Testis (tissue), 3 donors: Measurements from ENCODE around the gene MEGF6. TPM values are rescaled to one million over a fixed set of nuclear protein-coding genes. Genes with fewer than 3 reads are reported as not detected.

ENCODE experiments used
- DNase-seq: peaks from one replicate; pipeline ENCODE4 v3.0.0-alpha.2; 2019
- H3K27ac ChIP-seq, 2 donors: fragments of 200-600 bp; sonication (generic); one replicate each; pipeline ENCODE4 v1.5.1; 2019
- H3K27me3 ChIP-seq: fragments of 200-600 bp; sonication (generic); one replicate; pipeline ENCODE4 v1.5.1; 2019
- H3K36me3 ChIP-seq: fragments of 200-600 bp; sonication (generic); one replicate; pipeline ENCODE4 v1.5.1; 2017; ENCODE audit warnings: low read depth; ENCODE audit errors: missing control alignments
- H3K4me1 ChIP-seq: fragments of 200-600 bp; sonication (generic); one replicate; pipeline ENCODE4 v1.5.1; 2019
- H3K4me3 ChIP-seq, 2 donors: fragments of 200-600 bp; sonication (generic); one replicate each; pipeline ENCODE4 v1.5.1; 2017 to 2019
- H3K9me3 ChIP-seq: fragments of 200-600 bp; sonication (generic); one replicate; pipeline ENCODE4 v1.5.1; 2017
- CTCF ChIP-seq, 3 experiments: fragments of 450-650 bp in 2 of 3; fragments of 200-600 bp in 1 of 3; sonication (generic) in 1 of 3; IDR thresholded peaks; one replicate each; pipeline ENCODE4 v1.5.1; 2016 to 2019; ENCODE audit warnings: antibody characterized with exemption in 3 of 3, mild to moderate bottlenecking in 2 of 3, moderate library complexity in 1 of 3
- POLR2A ChIP-seq: fragments of 450-650 bp; IDR thresholded peaks from one replicate; pipeline ENCODE4 v1.6.1; 2017; ENCODE audit warnings: antibody characterized with exemption, mild to moderate bottlenecking, moderate library complexity
- WGBS, 2 donors: methylation state at CpG; one replicate each; pipeline ENCODE4 v1.1.5; 2018; 5-methylcytosine and 5-hydroxymethylcytosine counted together
- intact Hi-C: fragments of 100-400 bp; cut with DNase I; formaldehyde crosslinking; loops from one replicate; pipeline ENCODE4 v1.15.1; 2023; ENCODE audit warnings: low total_unique reads
- polyA plus RNA-seq: library from polyadenylated mRNA; stranded (reverse); fragments of 350-450 nt; fragmentation: Illumina TruSeq; extraction: RNeasy Lipid Tissue Mini Kit (QIAGEN cat#74804); gene quantifications from one replicate; pipeline ENCODE4 v1.2.3, GENCODE V29; 2014; ENCODE audit warnings: low read depth, low replicate concordance; ENCODE audit not compliant: insufficient read depth
- total RNA-seq, 2 donors: library from RNA; depleted of rRNA; stranded (reverse); fragments of >200 nt; gene quantifications; one replicate each; pipeline ENCODE4 v1.2.3, GENCODE V29; 2016

MEGF6 gene
- total and polyA plus RNA-seq, 3 donors from 2014 or later = 9.0 to 26.4 (median 16.1) TPM

- Histone ChIP-seq H3K4me3 (no peak overlapping the region), H3K27ac (no peak overlapping the region), H3K9me3 (no peaks in the 10 kb centered on the region), H3K27me3 (no peaks in the 10 kb centered on the region), H3K4me1 (peaks cover 14% of the 10 kb centered on the region), H3K36me3 (no peaks in the 10 kb centered on the region)
- no peak for TF ChIP-seq CTCF (IDR thresholded peaks at IDR 0.05)
- no peak for TF ChIP-seq POLR2A
- 79 to 81% methylated on average over 11 of the region's 11 CpGs for WGBS, 2 donors
- intact Hi-C loops = no loop called here
- DNase-seq = no peak
Observed at GRCh38 chr1:3597599-3597964, 13.7 kb downstream of the MEGF6 start.

- Histone ChIP-seq H3K9me3 (no peaks in the 10 kb centered on the region), H3K4me3 (no peak overlapping the region), H3K4me1 (peaks cover 14% of the 10 kb centered on the region), H3K27ac (no peak overlapping the region), H3K36me3 (no peaks in the 10 kb centered on the region), H3K27me3 (no peaks in the 10 kb centered on the region)
- WGBS, 2 donors = 87% methylated on average over 25 to 27 of the region's 29 CpGs
- TF ChIP-seq POLR2A (no peak), CTCF (IDR thresholded peaks at IDR 0.05) (no peak)
- DNase-seq = no peak
- intact Hi-C loops = no loop called here
Observed at GRCh38 chr1:3596663-3597598, 14.4 kb downstream of the MEGF6 start.

GRCh38 chr1:3595949-3596348 is 15.4 kb downstream of the MEGF6 start:
- no peak overlapping the region for H3K27ac ChIP-seq
- peaks cover 14% of the 10 kb centered on the region for H3K4me1 ChIP-seq
- no peaks in the 10 kb centered on the region for H3K27me3 ChIP-seq
- H3K4me3 ChIP-seq = no peak overlapping the region
- H3K9me3 ChIP-seq = no peaks in the 10 kb centered on the region
- DNase-seq = no peak
- no peak for TF ChIP-seq CTCF (IDR thresholded peaks at IDR 0.05)
- no peak for TF ChIP-seq POLR2A
- intact Hi-C loops = no loop called here
- no peaks in the 10 kb centered on the region for H3K36me3 ChIP-seq
- WGBS, 2 donors = 93% methylated on average over 7 of the region's 7 CpGs; no CpG with 5 or more reads in 1 of the 2 donors

- 79 to 89% methylated on average over 23 to 31 of the region's 31 CpGs for WGBS, 2 donors
- Histone ChIP-seq H3K4me3 (no peak overlapping the region), H3K4me1 (peaks cover 14% of the 10 kb centered on the region), H3K27me3 (no peaks in the 10 kb centered on the region), H3K27ac (no peak overlapping the region), H3K9me3 (no peaks in the 10 kb centered on the region), H3K36me3 (no peaks in the 10 kb centered on the region)
- intact Hi-C loops = no loop called here
- no peak for DNase-seq
- TF ChIP-seq CTCF (IDR thresholded peaks at IDR 0.05) (no peak), POLR2A (no peak)
Observed at GRCh38 chr1:3594706-3595377, 16.5 kb downstream of the MEGF6 start.
